PFSK-1 (cell line): ENCODE measurements around the gene ADGRG2.

Experiments used
- FOXP2 ChIP-seq: optimal IDR thresholded peaks from 2 replicates; pipeline ENCODE3; 2011; ENCODE audit warnings: borderline replicate concordance, control low read depth, inconsistent platforms; ENCODE audit not compliant: insufficient read depth; ENCODE audit errors: extremely low read length, extremely low read depth
- POLR2AphosphoS5 ChIP-seq: IDR thresholded peaks from 2 replicates; pipeline ENCODE4 v1.6.1; 2012; ENCODE audit warnings: low read depth, mild to moderate bottlenecking, control low read depth, low read length, moderate library complexity
- SIN3A ChIP-seq: IDR thresholded peaks from 2 replicates; pipeline ENCODE4 v1.6.1; 2012; ENCODE audit warnings: mild to moderate bottlenecking, low read length, moderate library complexity, borderline replicate concordance; ENCODE audit not compliant: insufficient read depth
- TAF1 ChIP-seq: IDR thresholded peaks from 2 replicates; pipeline ENCODE4 v1.6.1; 2012; ENCODE audit warnings: low read length, control low read depth, borderline replicate concordance; ENCODE audit not compliant: insufficient read depth
- TF ChIP-seq, protein P1 (sequence below), 2 experiments: IDR thresholded peaks; 2 replicates each; pipeline versions ENCODE4 v1.6.1 to v1.8.0; 2011 to 2012; ENCODE audit warnings: low read depth in 2 of 2, low read length in 2 of 2, control low read depth in 1 of 2, inconsistent platforms in 1 of 2, mild to moderate bottlenecking in 1 of 2, moderate library complexity in 1 of 2; ENCODE audit not compliant: insufficient read depth in 1 of 2

ADGRG2 gene

DNA sequence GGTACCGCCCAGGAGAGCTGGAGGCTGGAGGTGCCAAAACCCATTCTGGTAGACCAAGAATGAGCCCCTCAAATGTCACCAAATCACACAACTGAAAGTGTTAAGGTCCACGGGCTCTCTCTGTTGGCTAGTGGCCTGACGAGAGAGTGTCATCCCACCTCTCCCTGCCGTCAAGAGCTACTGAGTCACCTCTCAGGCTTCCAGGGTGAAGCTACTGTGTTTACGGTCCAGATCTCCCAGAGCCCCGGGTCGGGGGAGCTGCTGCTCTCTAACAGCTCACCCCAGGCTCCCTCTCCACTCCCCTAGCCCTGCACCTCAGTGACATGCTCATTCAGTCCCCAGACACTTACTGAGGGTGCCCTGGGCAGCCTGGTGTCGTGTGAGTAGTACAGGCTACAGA lies 59.2 kb downstream of the ADGRG2 start:
- TF ChIP-seq, protein P1, sequence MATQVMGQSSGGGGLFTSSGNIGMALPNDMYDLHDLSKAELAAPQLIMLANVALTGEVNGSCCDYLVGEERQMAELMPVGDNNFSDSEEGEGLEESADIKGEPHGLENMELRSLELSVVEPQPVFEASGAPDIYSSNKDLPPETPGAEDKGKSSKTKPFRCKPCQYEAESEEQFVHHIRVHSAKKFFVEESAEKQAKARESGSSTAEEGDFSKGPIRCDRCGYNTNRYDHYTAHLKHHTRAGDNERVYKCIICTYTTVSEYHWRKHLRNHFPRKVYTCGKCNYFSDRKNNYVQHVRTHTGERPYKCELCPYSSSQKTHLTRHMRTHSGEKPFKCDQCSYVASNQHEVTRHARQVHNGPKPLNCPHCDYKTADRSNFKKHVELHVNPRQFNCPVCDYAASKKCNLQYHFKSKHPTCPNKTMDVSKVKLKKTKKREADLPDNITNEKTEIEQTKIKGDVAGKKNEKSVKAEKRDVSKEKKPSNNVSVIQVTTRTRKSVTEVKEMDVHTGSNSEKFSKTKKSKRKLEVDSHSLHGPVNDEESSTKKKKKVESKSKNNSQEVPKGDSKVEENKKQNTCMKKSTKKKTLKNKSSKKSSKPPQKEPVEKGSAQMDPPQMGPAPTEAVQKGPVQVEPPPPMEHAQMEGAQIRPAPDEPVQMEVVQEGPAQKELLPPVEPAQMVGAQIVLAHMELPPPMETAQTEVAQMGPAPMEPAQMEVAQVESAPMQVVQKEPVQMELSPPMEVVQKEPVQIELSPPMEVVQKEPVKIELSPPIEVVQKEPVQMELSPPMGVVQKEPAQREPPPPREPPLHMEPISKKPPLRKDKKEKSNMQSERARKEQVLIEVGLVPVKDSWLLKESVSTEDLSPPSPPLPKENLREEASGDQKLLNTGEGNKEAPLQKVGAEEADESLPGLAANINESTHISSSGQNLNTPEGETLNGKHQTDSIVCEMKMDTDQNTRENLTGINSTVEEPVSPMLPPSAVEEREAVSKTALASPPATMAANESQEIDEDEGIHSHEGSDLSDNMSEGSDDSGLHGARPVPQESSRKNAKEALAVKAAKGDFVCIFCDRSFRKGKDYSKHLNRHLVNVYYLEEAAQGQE (IDR thresholded peaks at IDR 0.05; ENCODE audit: insufficient read depth in 1 of 2, low read depth in 2 of 2, low read length in 2 of 2) = no peak
- no peak for TF ChIP-seq POLR2AphosphoS5
- TF ChIP-seq TAF1 = no peak
- TF ChIP-seq FOXP2 = no peak
- no peak for TF ChIP-seq SIN3A

DNA sequence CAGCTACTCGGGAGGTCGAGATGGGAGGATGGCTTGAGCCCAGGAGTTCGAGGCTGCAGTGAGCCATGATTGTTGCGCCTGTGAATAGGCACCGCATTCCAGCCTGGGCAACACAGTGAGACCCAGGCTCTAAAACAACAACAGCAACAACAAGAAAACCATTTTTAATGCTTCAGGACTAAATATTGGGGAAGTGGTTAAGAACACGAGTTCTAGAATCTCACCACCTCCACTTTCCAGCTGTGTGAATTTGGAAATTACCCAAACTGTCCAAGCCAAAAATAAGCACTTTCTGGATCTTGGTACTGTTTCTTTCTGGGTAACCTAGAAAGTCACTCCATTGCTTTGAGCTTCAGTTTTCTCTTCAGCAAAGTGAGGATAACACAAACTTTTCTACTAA lies 63.2 kb downstream of the ADGRG2 start:
- TF ChIP-seq FOXP2 (no peak), TAF1 (no peak), POLR2AphosphoS5 (no peak), SIN3A (no peak)
- TF ChIP-seq, protein P1 (IDR thresholded peaks at IDR 0.05; ENCODE audit: insufficient read depth in 1 of 2, low read depth in 2 of 2, low read length in 2 of 2) = no peak

DNA sequence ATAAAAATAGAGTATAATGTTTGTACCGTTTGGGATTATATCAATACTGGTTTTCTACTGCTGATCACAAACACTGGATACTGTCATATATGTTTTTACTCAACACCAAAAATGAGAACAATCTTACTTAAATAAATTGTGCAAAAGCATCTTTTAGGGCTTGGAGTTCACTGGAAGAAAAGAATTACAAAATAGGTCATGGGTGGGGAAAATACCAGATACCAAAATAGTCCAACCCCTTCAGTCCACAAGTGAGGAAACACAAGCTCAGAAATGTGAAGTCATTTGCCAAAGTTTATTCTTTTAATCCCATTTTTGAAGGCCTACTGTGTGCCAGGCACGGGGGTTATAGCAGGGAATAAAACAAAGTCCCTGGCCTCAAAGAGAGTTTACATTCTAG lies 64.4 kb downstream of the ADGRG2 start:
- no peak for TF ChIP-seq SIN3A
- TF ChIP-seq POLR2AphosphoS5 = no peak
- no peak for TF ChIP-seq TAF1
- TF ChIP-seq, protein P1 (IDR thresholded peaks at IDR 0.05; ENCODE audit: insufficient read depth in 1 of 2, low read depth in 2 of 2, low read length in 2 of 2) = no peak
- no peak for TF ChIP-seq FOXP2

DNA sequence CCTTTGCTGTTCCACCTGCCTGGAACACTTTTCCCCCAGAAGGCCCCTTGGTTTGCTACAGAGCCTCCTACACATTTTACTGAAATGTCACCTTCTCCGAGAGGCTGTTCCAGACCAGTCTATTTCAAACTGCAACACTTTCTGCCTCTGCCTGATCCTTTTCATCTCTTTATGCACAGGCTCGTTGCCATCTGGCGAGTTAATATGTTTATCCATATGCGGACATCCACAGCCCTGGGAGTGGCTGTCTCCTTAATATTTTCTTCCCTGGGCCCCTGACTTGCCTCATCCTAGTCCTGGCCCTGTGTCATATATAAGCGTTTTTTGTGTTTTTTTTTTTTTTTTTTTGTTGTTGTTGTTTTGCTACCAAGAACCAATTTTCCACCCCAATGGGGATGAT lies 73.2 kb downstream of the ADGRG2 start:
- TF ChIP-seq TAF1 (no peak), SIN3A (no peak), FOXP2 (no peak), POLR2AphosphoS5 (no peak)
- TF ChIP-seq, protein P1 (IDR thresholded peaks at IDR 0.05; ENCODE audit: insufficient read depth in 1 of 2, low read depth in 2 of 2, low read length in 2 of 2) = no peak
